Endothelial cell of umbilical vein (primary cell): ENCODE data around the gene TCERG1. TPM values are rescaled to one million over a fixed set of nuclear protein-coding genes. Genes with fewer than 3 reads are reported as not detected.

Experiments
- BruUV-seq: library from RNA; stranded (reverse); fragments of 400-500 nt; replicated peaks from 2 replicates; lab custom pipeline; 2021; lab: Mats Ljungman, UMichigan
- CTCF ChIA-PET: fragments of 300-600, 350-600 bp; sonication (Branson Sonifier 250); formaldehyde crosslinking; loops from one replicate; lab custom pipeline; 2021; ENCODE audit warnings: antibody characterized with exemption, inconsistent platforms; lab: Charles Lee
- POLR2A ChIA-PET: fragments of 300-600, 350-600 bp; sonication (Branson Sonifier 250); formaldehyde crosslinking; loops from one replicate; lab custom pipeline; 2021; ENCODE audit warnings: antibody characterized with exemption, inconsistent platforms; lab: Charles Lee
- DNase-seq: peaks from one replicate; pipeline ENCODE4 v3.0.0-alpha.2; 2011; ENCODE audit warnings: low read depth, low spot score
- FAIRE-seq: peaks from 2 replicates; lab custom pipeline; 2011; peaks lifted over from hg19 to GRCh38; lab: Jason Lieb, UNC
- H2AFZ ChIP-seq: 2 replicates; pipeline ENCODE4 v1.6.0; 2012; ENCODE audit warnings: low read depth, low read length, control low read depth, inconsistent platforms
- H3K27ac ChIP-seq: 2 replicates; pipeline ENCODE4 v1.5.1; 2011; ENCODE audit warnings: low read depth, mild to moderate bottlenecking, control low read depth, low read length, moderate library complexity; ENCODE audit not compliant: insufficient read depth
- H3K27me3 ChIP-seq, 2 experiments: 2 replicates each; pipeline versions ENCODE4 v1.6.0 to v1.6.1; 2011; ENCODE audit warnings: low read length in 2 of 2, mixed read lengths in 1 of 2; ENCODE audit not compliant: control insufficient read depth in 2 of 2, insufficient read depth in 2 of 2
- H3K36me3 ChIP-seq, 2 experiments: 2 replicates in 1 of 2; 3 replicates in 1 of 2; pipeline ENCODE4 v1.5.1; 2011; ENCODE audit warnings: low read length in 2 of 2, mild to moderate bottlenecking in 1 of 2, moderate library complexity in 1 of 2; ENCODE audit not compliant: control insufficient read depth in 2 of 2, insufficient read depth in 2 of 2; ENCODE audit errors: extremely low read depth in 1 of 2
- H3K4me1 ChIP-seq: 3 replicates; pipeline ENCODE4 v1.5.1; 2011; ENCODE audit warnings: mild to moderate bottlenecking, low read length; ENCODE audit not compliant: control insufficient read depth, insufficient read depth; ENCODE audit errors: extremely low read depth
- H3K4me2 ChIP-seq: 2 replicates; pipeline ENCODE4 v1.6.1; 2011; ENCODE audit warnings: low read length, control low read depth, mixed read lengths; ENCODE audit not compliant: insufficient read depth
- H3K4me3 ChIP-seq, 3 experiments: fragments of 200-600 bp in 1 of 3; sonication (generic), shearing (Covaris generic) in 1 of 3; replicated peaks in 1 of 3; 2 replicates each; pipeline ENCODE4 v1.5.1; 2011 to 2016; ENCODE audit warnings: control low read depth in 3 of 3, low read length in 3 of 3, mild to moderate bottlenecking in 2 of 3, inconsistent platforms in 1 of 3, low read depth in 1 of 3, moderate library complexity in 1 of 3; ENCODE audit not compliant: insufficient read depth in 1 of 3
- H3K79me2 ChIP-seq: 2 replicates; pipeline ENCODE4 v1.6.0; 2012; ENCODE audit warnings: low read length, inconsistent platforms; ENCODE audit not compliant: control insufficient read depth, insufficient read depth
- H3K9ac ChIP-seq: replicated peaks from 2 replicates; pipeline ENCODE3; 2011; ENCODE audit warnings: low read length, control low read depth; ENCODE audit not compliant: insufficient read depth; ENCODE audit errors: extremely low read depth
- H3K9me1 ChIP-seq: replicated peaks from 3 replicates; pipeline ENCODE4 v1.6.0; 2011; ENCODE audit warnings: mild to moderate bottlenecking, low read length; ENCODE audit not compliant: control insufficient read depth, insufficient read depth; ENCODE audit errors: extremely low read depth
- H3K9me3 ChIP-seq: replicated peaks from 2 replicates; pipeline ENCODE4 v1.5.1; 2012; ENCODE audit warnings: low read length, inconsistent platforms; ENCODE audit not compliant: control insufficient read depth, insufficient read depth
- H4K20me1 ChIP-seq: replicated peaks from 2 replicates; pipeline ENCODE3; 2011; ENCODE audit warnings: mild to moderate bottlenecking, low read length; ENCODE audit not compliant: control insufficient read depth, insufficient read depth; ENCODE audit errors: extremely low read depth
- CTCF ChIP-seq, 2 donors: IDR thresholded peaks; 1 replicate in 1 of 2; 2 replicates in 1 of 2; pipeline ENCODE4 v1.5.1; 2011; ENCODE audit warnings: low read length in 2 of 2, mild to moderate bottlenecking in 2 of 2, moderate library complexity in 2 of 2, control low read depth in 1 of 2, inconsistent platforms in 1 of 2, low read depth in 1 of 2; ENCODE audit not compliant: insufficient read depth in 1 of 2; ENCODE audit errors: extremely low read depth in 1 of 2
- EZH2 ChIP-seq: IDR thresholded peaks from 2 replicates; pipeline ENCODE4 v1.6.1; 2012; ENCODE audit warnings: borderline replicate concordance, low read depth, mild to moderate bottlenecking, moderate library complexity, low read length, inconsistent platforms; ENCODE audit not compliant: severe bottlenecking
- FOS ChIP-seq: IDR thresholded peaks from 2 replicates; pipeline ENCODE4 v1.6.1; 2011; ENCODE audit warnings: mild to moderate bottlenecking, low read length, moderate library complexity, borderline replicate concordance; ENCODE audit not compliant: insufficient read depth
- GATA2 ChIP-seq: IDR thresholded peaks from 2 replicates; pipeline ENCODE4 v1.7.0; 2011; ENCODE audit warnings: low read depth, mild to moderate bottlenecking, moderate library complexity, mixed read lengths, low read length; ENCODE audit not compliant: insufficient read length, insufficient read depth
- JUN ChIP-seq: IDR thresholded peaks from 2 replicates; pipeline ENCODE4 v1.6.1; 2011; ENCODE audit warnings: borderline replicate concordance, low read depth; ENCODE audit not compliant: insufficient read length, insufficient read depth
- MAX ChIP-seq: IDR thresholded peaks from 2 replicates; pipeline ENCODE4 v1.6.1; 2011; ENCODE audit not compliant: insufficient read depth, insufficient read length
- MYC ChIP-seq: IDR thresholded peaks from one replicate; pipeline ENCODE4 v1.6.1; 2011; ENCODE audit warnings: mild to moderate bottlenecking, low read depth, low read length
- POLR2A ChIP-seq: IDR thresholded peaks from 2 replicates; pipeline ENCODE4 v1.6.1; 2012; ENCODE audit warnings: low read depth, mild to moderate bottlenecking, control low read depth, low read length
- POLR2AphosphoS5 ChIP-seq: IDR thresholded peaks from 2 replicates; pipeline ENCODE4 v1.6.1; 2012; ENCODE audit warnings: low read depth, mild to moderate bottlenecking, control low read depth, low read length, moderate library complexity; ENCODE audit not compliant: insufficient read depth
- dilution Hi-C: fragments of 300-500 bp; cut with MboI; formaldehyde crosslinking; loops from one replicate; pipeline ENCODE4 v1.15.0; 2019; ENCODE audit warnings: low sequenced_read_pairs; ENCODE audit not compliant: extremely low pct_ligation_motif_present
- intact Hi-C: fragments of 100-400 bp; cut with micrococcal nuclease; formaldehyde crosslinking; loops from one replicate; pipeline ENCODE4 v1.10.0; 2022
- polyA plus RNA-seq, 4 experiments: library from polyadenylated mRNA; depleted of rRNA in 3 of 4; stranded (reverse) in 3 of 4; unstranded in 1 of 4; fragments of >200 nt; gene quantifications; 2 replicates each; pipeline versions ENCODE4 v1.2.1 to v1.2.3, GENCODE V29; 2011 to 2012; ENCODE audit warnings: missing spikeins in 1 of 4
- total RNA-seq: library from RNA; stranded (reverse); gene quantifications from 2 replicates; pipeline ENCODE4 v1.2.3, GENCODE V29; 2021

TCERG1 gene
- total and polyA plus RNA-seq, 2 donors (not counting 3 experiments of a cell fraction or from before 2014, with no cell fraction given) = 71.4 to 98.4 TPM

GRCh38 chr5:146516151-146516475, 69.0 kb downstream of the TCERG1 start, which contains the start of gene GPR151:
GPR151 (minus strand) TSS chr5:146516190; CDS start chr5:146516113, 77 bp downstream.
- no peak within 1 kb of the TSS for H3K27ac ChIP-seq
- H3K4me3 ChIP-seq = no peak within 1 kb of the TSS
- no peak for FAIRE-seq
- DNase-seq = no peak
- no peaks in the 10 kb centered on the region for H3K4me1 ChIP-seq
- no peaks in the 10 kb centered on the region for H3K9me3 ChIP-seq
- TF ChIP-seq POLR2AphosphoS5 (no peak), EZH2 (no peak), MAX (no peak), FOS (no peak), MYC (no peak), CTCF (IDR thresholded peaks at IDR 0.05; ENCODE audit: extremely low read depth in 1 of 2, insufficient read depth in 1 of 2, low read depth in 1 of 2, low read length in 2 of 2) (no peak), POLR2A (no peak), GATA2 (no peak), JUN (no peak)
- dilution Hi-C loops = no loop called here
- H4K20me1 ChIP-seq = peaks cover 2% of the 10 kb centered on the region
- H3K9ac ChIP-seq = no peak within 1 kb of the TSS
- H3K36me3 ChIP-seq = peaks cover 0 to 4% of the 10 kb centered on the region in 2 experiments
- H2AFZ ChIP-seq = no peak within 1 kb of the TSS
- H3K79me2 ChIP-seq = no peaks in the 10 kb centered on the region
- H3K27me3 ChIP-seq = peaks cover 0 to 2% of the 10 kb centered on the region in 2 experiments
- no peaks in the 10 kb centered on the region for H3K9me1 ChIP-seq
- H3K4me2 ChIP-seq = no peak within 1 kb of the TSS
- POLR2A ChIA-PET = no interaction called here
- CTCF ChIA-PET = interaction anchor here (1.3 to 2.7 kb wide), 4 partner anchors 9 to 673 kb away, joined by 4 to 12 read pairs (median 8); no protein-coding TSS in a partner anchor
- no TSS peak for BruUV-seq
- intact Hi-C loops = loop anchor here (10.0 kb wide), 1 partner anchor 231 kb away; no protein-coding TSS in a partner anchor
